B cell (primary cell): ENCODE data around the gene CDC14A. TPM values are rescaled to one million over a fixed set of nuclear protein-coding genes. Genes with fewer than 3 reads are reported as not detected.

Source experiments
- ATAC-seq: fragments of 200-7000 bp; cut with Tn5 transposase; one replicate; pipeline ENCODE4 v1.10.0; 2021; ENCODE audit warnings: low read depth, mild to moderate bottlenecking, moderate number of reproducible peaks, moderate library complexity
- CTCF ChIA-PET: fragments of 350-600 bp; sonication (Branson Sonifier 250); formaldehyde crosslinking; loops from one replicate; lab custom pipeline; 2021; ENCODE audit warnings: antibody characterized with exemption, inconsistent platforms; lab: Charles Lee
- POLR2A ChIA-PET: fragments of 350-600 bp; sonication (Branson Sonifier 250); formaldehyde crosslinking; loops from one replicate; lab custom pipeline; 2021; ENCODE audit warnings: antibody characterized with exemption; lab: Charles Lee
- DNase-seq: peaks from one replicate; pipeline ENCODE4 v3.0.0; 2013
- H2AFZ ChIP-seq: 2 replicates; pipeline ENCODE4 v1.6.1; 2012; ENCODE audit warnings: mild to moderate bottlenecking, low read depth, low read length; ENCODE audit not compliant: insufficient read depth, poor library complexity, severe bottlenecking
- H3K27ac ChIP-seq, 2 donors: 1 replicate in 1 of 2; 2 replicates in 1 of 2; pipeline ENCODE4 v1.5.1; 2012 to 2013; ENCODE audit warnings: low read length in 2 of 2, mild to moderate bottlenecking in 2 of 2, moderate library complexity in 1 of 2
- H3K27me3 ChIP-seq, 4 experiments: fragments of 200-600 bp in 1 of 4; sonication (generic) in 1 of 4; replicated peaks in 1 of 4; 1 replicate in 2 of 4; 2 replicates in 2 of 4; pipeline versions ENCODE4 v1.6.1 to v1.7.0; 2013 to 2016; ENCODE audit warnings: low read length in 3 of 4, mild to moderate bottlenecking in 2 of 4, mixed read lengths in 1 of 4, moderate library complexity in 1 of 4; ENCODE audit not compliant: insufficient read depth in 4 of 4, control insufficient read depth in 3 of 4; ENCODE audit errors: control extremely low read depth in 1 of 4
- H3K36me3 ChIP-seq, 2 experiments: replicated peaks in 1 of 2; 1 replicate in 1 of 2; 2 replicates in 1 of 2; pipeline versions ENCODE4 v1.6.1 to v1.7.1; 2013; ENCODE audit warnings: low read length in 1 of 2; ENCODE audit not compliant: insufficient read depth in 2 of 2, control insufficient read depth in 1 of 2; ENCODE audit errors: control extremely low read depth in 1 of 2, extremely low read depth in 1 of 2
- H3K4me1 ChIP-seq, 2 donors: fragments of 200-600 bp in 1 of 2; sonication (generic) in 1 of 2; 1 replicate in 1 of 2; 2 replicates in 1 of 2; pipeline versions ENCODE4 v1.5.1 to v1.6.1; 2013 to 2017; ENCODE audit warnings: low read length in 2 of 2; ENCODE audit not compliant: control insufficient read depth in 2 of 2, insufficient read depth in 2 of 2
- H3K4me2 ChIP-seq: replicated peaks from 2 replicates; pipeline ENCODE3; 2012; ENCODE audit warnings: mild to moderate bottlenecking, low read depth, low read length; ENCODE audit not compliant: poor library complexity, severe bottlenecking
- H3K4me3 ChIP-seq, 5 experiments: fragments of 200-600 bp in 1 of 5; sonication (generic) in 1 of 5; 1 replicate in 3 of 5; 2 replicates in 2 of 5; pipeline versions ENCODE4 v1.5.1 to v1.7.0; 2011 to 2016; ENCODE audit warnings: low read length in 4 of 5, mild to moderate bottlenecking in 4 of 5, low read depth in 2 of 5, control low read depth in 1 of 5, moderate library complexity in 1 of 5; ENCODE audit not compliant: insufficient read depth in 1 of 5; ENCODE audit errors: control extremely low read depth in 1 of 5, extremely low read depth in 1 of 5
- H3K79me2 ChIP-seq: fragments of 200-600 bp; sonication (generic); one replicate; pipeline ENCODE4 v1.6.0; 2016; ENCODE audit warnings: low read length; ENCODE audit not compliant: control insufficient read depth, insufficient read depth
- H3K9ac ChIP-seq: fragments of 200-600 bp; sonication (generic); 2 replicates; pipeline ENCODE4 v1.6.1; 2017; ENCODE audit warnings: mild to moderate bottlenecking, low read length, moderate library complexity
- H3K9me3 ChIP-seq, 3 donors: one replicate each; pipeline versions ENCODE4 v1.6.1 to v1.7.1; 2013; ENCODE audit warnings: low read length in 2 of 3; ENCODE audit not compliant: control insufficient read depth in 2 of 3, insufficient read depth in 1 of 3; ENCODE audit errors: control extremely low read depth in 1 of 3
- H4K20me1 ChIP-seq: 2 replicates; pipeline ENCODE4 v1.6.0; 2012; ENCODE audit warnings: mild to moderate bottlenecking, low read length; ENCODE audit not compliant: insufficient read depth, control insufficient read depth, poor library complexity, severe bottlenecking
- H3K27ac Mint-ChIP-seq: one replicate; pipeline ENCODE4 v1.8.0; 2021; ENCODE audit warnings: mixed read lengths
- H3K27me3 Mint-ChIP-seq: one replicate; pipeline ENCODE4 v1.8.0; 2021; ENCODE audit warnings: mixed read lengths
- H3K4me1 Mint-ChIP-seq: one replicate; pipeline ENCODE4 v1.8.0; 2021; ENCODE audit warnings: mixed read lengths
- H3K4me3 Mint-ChIP-seq: one replicate; pipeline ENCODE4 v1.8.0; 2021; ENCODE audit warnings: mixed read lengths
- H3K9me3 Mint-ChIP-seq: one replicate; pipeline ENCODE4 v1.8.0; 2022; ENCODE audit warnings: mixed read lengths; ENCODE audit not compliant: insufficient read depth
- EZH2 ChIP-seq: IDR thresholded peaks from 2 replicates; pipeline ENCODE4 v1.6.1; 2012; ENCODE audit warnings: borderline replicate concordance, low read depth, mild to moderate bottlenecking, moderate library complexity, low read length; ENCODE audit not compliant: insufficient read depth, poor library complexity, severe bottlenecking
- WGBS: methylation state at CpG from one replicate; pipeline ENCODE4 v1.1.5; 2013; ENCODE audit warnings: missing lambda C conversion rate; ENCODE audit not compliant: insufficient coverage; 5-methylcytosine and 5-hydroxymethylcytosine counted together
- intact Hi-C: fragments of 100-400 bp; cut with micrococcal nuclease; formaldehyde crosslinking; loops from one replicate; pipeline ENCODE4 v1.10.0; 2022
- polyA plus RNA-seq: library from polyadenylated mRNA; depleted of rRNA; stranded (reverse); fragments of >200 nt; gene quantifications from 2 replicates; pipeline ENCODE4 v1.2.3, GENCODE V29; 2012
- total RNA-seq, 2 donors: library from RNA; stranded (reverse); fragments of 120-200 nt in 1 of 2; gene quantifications; 1 replicate in 1 of 2; 2 replicates in 1 of 2; pipeline versions ENCODE4 v1.2.3 to v1.2.4, GENCODE V29; 2013 to 2022
- TF ChIP-seq, protein P1 (sequence below): fragments of 200-600 bp; IDR thresholded peaks from one replicate; pipeline ENCODE4 v1.8.0; 2022; ENCODE audit warnings: antibody characterized with exemption, mild to moderate bottlenecking

Gene CDC14A
- total and polyA plus RNA-seq, 2 donors (not counting 1 experiment from before 2014, with no cell fraction given), result 6.1 to 41.7 TPM

DNA sequence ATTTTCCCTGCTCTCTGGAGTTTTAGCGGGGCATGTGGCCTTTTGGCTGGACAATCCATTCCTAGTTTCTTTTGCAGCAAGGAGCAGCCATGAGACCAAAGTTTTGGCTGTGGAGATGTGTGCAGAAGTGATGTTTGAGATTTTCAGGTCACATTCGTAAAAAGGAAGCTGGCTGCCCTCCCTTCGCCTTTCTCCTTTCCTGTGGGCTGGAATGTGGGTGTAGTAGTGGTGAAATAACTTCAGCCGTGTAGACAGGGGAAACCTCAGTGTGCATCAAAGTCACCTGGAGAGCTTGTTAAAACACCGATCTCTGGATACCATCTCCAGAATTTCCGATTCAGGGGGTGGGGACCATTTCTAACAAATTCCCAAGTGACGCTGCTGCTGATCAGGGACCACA is 180.3 kb downstream of the CDC14A start:
- H3K4me1 ChIP-seq, result peaks cover 3 to 5% of the 10 kb centered on the region in 2 donors
- no peak overlapping the region for H2AFZ ChIP-seq

GRCh38 chr1:100535264-100535663 is 183.0 kb downstream of the CDC14A start:
- no peaks in the 10 kb centered on the region for H4K20me1 ChIP-seq
- WGBS, result 0% methylated on average over 1 of the region's 2 CpGs
- H3K9me3 Mint-ChIP-seq, result no peaks in the 10 kb centered on the region
- H3K4me1 Mint-ChIP-seq, result peaks cover 11% of the 10 kb centered on the region
- peaks cover 25% of the 10 kb centered on the region for H3K27me3 Mint-ChIP-seq
- no peaks in the 10 kb centered on the region for H3K36me3 ChIP-seq
- intact Hi-C loops, result no loop called here
- H3K27ac Mint-ChIP-seq, result no peak overlapping the region
- peaks cover 19% of the 10 kb centered on the region in 2 donors for H3K4me1 ChIP-seq
- H3K4me3 ChIP-seq, result no peak overlapping the region
- H3K79me2 ChIP-seq, result no peaks in the 10 kb centered on the region
- H2AFZ ChIP-seq, result no peak overlapping the region
- DNase-seq (no peak), ATAC-seq (no peak)
- CTCF ChIA-PET, result no interaction called here
- POLR2A ChIA-PET, result no interaction called here
- peaks cover 0 to 5% (median 0%) of the 10 kb centered on the region in 3 donors for H3K9me3 ChIP-seq
- peaks cover 0 to 24% (median 19%) of the 10 kb centered on the region in 4 experiments for H3K27me3 ChIP-seq
- TF ChIP-seq, protein P1, sequence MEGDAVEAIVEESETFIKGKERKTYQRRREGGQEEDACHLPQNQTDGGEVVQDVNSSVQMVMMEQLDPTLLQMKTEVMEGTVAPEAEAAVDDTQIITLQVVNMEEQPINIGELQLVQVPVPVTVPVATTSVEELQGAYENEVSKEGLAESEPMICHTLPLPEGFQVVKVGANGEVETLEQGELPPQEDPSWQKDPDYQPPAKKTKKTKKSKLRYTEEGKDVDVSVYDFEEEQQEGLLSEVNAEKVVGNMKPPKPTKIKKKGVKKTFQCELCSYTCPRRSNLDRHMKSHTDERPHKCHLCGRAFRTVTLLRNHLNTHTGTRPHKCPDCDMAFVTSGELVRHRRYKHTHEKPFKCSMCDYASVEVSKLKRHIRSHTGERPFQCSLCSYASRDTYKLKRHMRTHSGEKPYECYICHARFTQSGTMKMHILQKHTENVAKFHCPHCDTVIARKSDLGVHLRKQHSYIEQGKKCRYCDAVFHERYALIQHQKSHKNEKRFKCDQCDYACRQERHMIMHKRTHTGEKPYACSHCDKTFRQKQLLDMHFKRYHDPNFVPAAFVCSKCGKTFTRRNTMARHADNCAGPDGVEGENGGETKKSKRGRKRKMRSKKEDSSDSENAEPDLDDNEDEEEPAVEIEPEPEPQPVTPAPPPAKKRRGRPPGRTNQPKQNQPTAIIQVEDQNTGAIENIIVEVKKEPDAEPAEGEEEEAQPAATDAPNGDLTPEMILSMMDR, result no peak
- TF ChIP-seq EZH2, result no peak
- H3K9ac ChIP-seq, result no peak overlapping the region
- no peak overlapping the region for H3K27ac ChIP-seq
- H3K4me2 ChIP-seq, result no peak overlapping the region
- no peak overlapping the region for H3K4me3 Mint-ChIP-seq

More for the DNA sequence above, 180.3 kb downstream of the CDC14A start:
- no peaks in the 10 kb centered on the region for H3K79me2 ChIP-seq
- TF ChIP-seq EZH2, result no peak
- TF ChIP-seq, protein P1, result no peak
- H3K27me3 ChIP-seq, result peaks cover 0 to 19% (median 3%) of the 10 kb centered on the region in 4 experiments
- H3K27ac ChIP-seq, result no peak overlapping the region
- no peak overlapping the region for H3K4me3 ChIP-seq
- no peak overlapping the region for H3K4me2 ChIP-seq
- ChIA-PET CTCF (interaction anchor here (0.7 kb wide), 1 partner anchor 11 kb away, joined by 3 read pairs; no protein-coding TSS in a partner anchor), POLR2A (no interaction called here)
- no peak for DNase-seq
- no peak overlapping the region for H3K27ac Mint-ChIP-seq
- peaks cover 11% of the 10 kb centered on the region for H3K4me1 Mint-ChIP-seq
- WGBS, result 34% methylated on average over 6 of the region's 7 CpGs
- H3K9me3 Mint-ChIP-seq, result no peaks in the 10 kb centered on the region
- no peaks in the 10 kb centered on the region for H4K20me1 ChIP-seq
- H3K9ac ChIP-seq, result no peak overlapping the region
- H3K9me3 ChIP-seq, result no peaks in the 10 kb centered on the region
- H3K4me3 Mint-ChIP-seq, result no peak overlapping the region
- H3K36me3 ChIP-seq, result no peaks in the 10 kb centered on the region
- H3K27me3 Mint-ChIP-seq, result peaks cover 22% of the 10 kb centered on the region
- no peak for ATAC-seq
- intact Hi-C loops, result no loop called here
